NCI-H1417 (cell line): ENCODE measurements around the gene ICAM5.
A peak's percentile ranks its signal among the peaks of the same experiment; 100 is the strongest.
"Not testable (repeated sequence)": the region's sequence is repeated elsewhere in the genome, so short reads cannot be mapped to it uniquely, and the experiment has no call there.

Experiments
- DNase-seq, 3 experiments: peaks; one replicate each; lab custom pipeline; 2025; lab: John Stamatoyannopoulos, UW

The ICAM5 gene

GRCh38 chr19:10289836-10290356, at the start of gene ICAM5:
TSS of gene ICAM5 (plus strand) at chr19:10289952. CDS start at chr19:10290044, 92 bp downstream.
- peak in 2 of 3 experiments; percentile 91 to 92 for DNase-seq

- not testable (repeated sequence) for DNase-seq
Measured at GRCh38 chr19:10241826-10242449, 47.8 kb upstream of the ICAM5 start.

GRCh38 chr19:10243606-10244005, 46.1 kb upstream of the ICAM5 start:
- no peak for DNase-seq

GRCh38 chr19:10245189-10245939, 44.4 kb upstream of the ICAM5 start:
- DNase-seq: no peak

- DNase-seq: no peak
Measured at GRCh38 chr19:10246511-10246910, 43.2 kb upstream of the ICAM5 start.

GRCh38 chr19:10251792-10252694, 37.7 kb upstream of the ICAM5 start, which contains the start of gene MRPL4:
TSS of gene MRPL4 (plus strand) at chr19:10252214. CDS start at chr19:10252254, 40 bp downstream.
- peak; percentile 93 to 100 (median 99) for DNase-seq

- no peak for DNase-seq
Measured at GRCh38 chr19:10252707-10253106, 37.0 kb upstream of the ICAM5 start.

GRCh38 chr19:10254244-10254643, 35.5 kb upstream of the ICAM5 start:
- DNase-seq: no peak

- no peak for DNase-seq
Measured at GRCh38 chr19:10255358-10255757, 34.4 kb upstream of the ICAM5 start.

- no peak for DNase-seq
Measured at GRCh38 chr19:10256551-10256950, 33.2 kb upstream of the ICAM5 start.

GRCh38 chr19:10256970-10257615, 32.7 kb upstream of the ICAM5 start:
- no peak for DNase-seq

GRCh38 chr19:10258080-10258710, 31.6 kb upstream of the ICAM5 start:
- DNase-seq: no peak

GRCh38 chr19:10259162-10259905, 30.4 kb upstream of the ICAM5 start:
- peak; percentile 52 to 91 (median 67) for DNase-seq

- DNase-seq: no peak
Measured at GRCh38 chr19:10260141-10260584, 29.6 kb upstream of the ICAM5 start.

GRCh38 chr19:10262771-10263170, 27.0 kb upstream of the ICAM5 start:
- no peak for DNase-seq

- no peak for DNase-seq
Measured at GRCh38 chr19:10266706-10267105, 23.0 kb upstream of the ICAM5 start.

- DNase-seq: no peak
Measured at GRCh38 chr19:10268071-10268470, 21.7 kb upstream of the ICAM5 start.

- peak; percentile 29 to 85 (median 68) for DNase-seq
Measured at GRCh38 chr19:10269333-10270179, 20.2 kb upstream of the ICAM5 start.

GRCh38 chr19:10270180-10270615, 19.6 kb upstream of the ICAM5 start:
- peak in 1 of 3 experiments; percentile 48 for DNase-seq
